Ovary (tissue), 9 donors: ENCODE data around the gene SGCE. TPM values are rescaled to one million over a fixed set of nuclear protein-coding genes. Genes with fewer than 3 reads are reported as not detected.

Source experiments
- DNase-seq, 5 donors: peaks; one replicate each; pipeline ENCODE4 v3.0.0-alpha.2; 2019 to 2020
- H3K27ac ChIP-seq, 2 donors: fragments of 200-600 bp; one replicate each; pipeline versions ENCODE4 v1.5.1 to v1.8.0; 2019 to 2022
- H3K27me3 ChIP-seq: fragments of 200-600 bp; one replicate; pipeline ENCODE4 v1.8.0; 2022
- H3K36me3 ChIP-seq: fragments of 200-600 bp; sonication (generic); one replicate; pipeline ENCODE4 v1.5.1; 2019
- H3K4me1 ChIP-seq: one replicate; pipeline ENCODE4 v1.8.1; 2013; ENCODE audit warnings: mild to moderate bottlenecking, moderate library complexity; ENCODE audit not compliant: insufficient read depth
- H3K4me3 ChIP-seq: fragments of 200-600 bp; sonication (generic); one replicate; pipeline ENCODE4 v1.5.1; 2017
- H3K9me3 ChIP-seq, 2 donors: fragments of 200-600 bp in 1 of 2; sonication (generic) in 1 of 2; one replicate each; pipeline versions ENCODE4 v1.5.1 to v1.8.1; 2013 to 2019; ENCODE audit warnings: mild to moderate bottlenecking in 1 of 2, moderate library complexity in 1 of 2
- EP300 ChIP-seq: sonication (generic); formaldehyde crosslinking; IDR thresholded peaks from one replicate; pipeline ENCODE4 v1.6.1; 2017; ENCODE audit warnings: antibody characterized with exemption
- POLR2A ChIP-seq: fragments of 450-650 bp; IDR thresholded peaks from one replicate; pipeline ENCODE4 v1.6.1; 2017; ENCODE audit warnings: antibody characterized with exemption, mild to moderate bottlenecking, moderate library complexity
- WGBS, 3 donors: extraction: QIAGEN DNeasy Blood & Tissue Kit in 1 of 3; methylation state at CpG; one replicate each; pipeline versions ENCODE4 v1.1.5 to v1.1.7; 2013 to 2017; 5-methylcytosine and 5-hydroxymethylcytosine counted together
- intact Hi-C, 4 donors: fragments of 100-400 bp; cut with DNase I; formaldehyde crosslinking; loops; one replicate each; pipeline versions ENCODE4 v1.11.0 to v1.15.1; 2022 to 2023
- polyA plus RNA-seq, 2 donors: library from polyadenylated mRNA; stranded (reverse); fragments of 200-250 nt in 1 of 2; fragments of 350-450 nt in 1 of 2; fragmentation: Illumina TruSeq in 1 of 2; extraction: RNeasy Lipid Tissue Mini Kit (QIAGEN cat#74804) in 1 of 2; gene quantifications; one replicate each; pipeline ENCODE4 v1.2.3, GENCODE V29; 2013 to 2014
- total RNA-seq, 7 donors: library from RNA; depleted of rRNA in 2 of 7; stranded (reverse); fragments of >200 nt in 2 of 7; fragmentation: NEBNext Ultra II Directional in 3 of 7; extraction: Animal tissue kit (Norgen Biotek cat#: 25700) in 3 of 7; gene quantifications; one replicate each; pipeline versions ENCODE4 v1.1.0 to v1.2.4, GENCODE V29; 2016 to 2023
- TF ChIP-seq, protein P1 (sequence below), 3 donors: fragments of 450-650 bp in 2 of 3; fragments of 200-600 bp in 1 of 3; IDR thresholded peaks; one replicate each; pipeline versions ENCODE4 v1.5.1 to v1.8.0; 2016 to 2022; ENCODE audit warnings: antibody characterized with exemption in 3 of 3, mild to moderate bottlenecking in 1 of 3
- donor health status: DM: no; HTN: no; CAD: no; lungs with moderate emphysema.
- donor health status: DM: no; HTN: no; CAD: no.
- donor health status: Bipolar disorder and iron deficiency.
- donor health status: DM: yes; HTN: yes; CAD: no.
- donor health status: DM: no; HTN: no; CAD: no.
- donor health status: DM: yes; HTN: yes; CAD: no.

Gene SGCE
- total and polyA plus RNA-seq, 9 donors: 104 to 183 (median 115) TPM

DNA sequence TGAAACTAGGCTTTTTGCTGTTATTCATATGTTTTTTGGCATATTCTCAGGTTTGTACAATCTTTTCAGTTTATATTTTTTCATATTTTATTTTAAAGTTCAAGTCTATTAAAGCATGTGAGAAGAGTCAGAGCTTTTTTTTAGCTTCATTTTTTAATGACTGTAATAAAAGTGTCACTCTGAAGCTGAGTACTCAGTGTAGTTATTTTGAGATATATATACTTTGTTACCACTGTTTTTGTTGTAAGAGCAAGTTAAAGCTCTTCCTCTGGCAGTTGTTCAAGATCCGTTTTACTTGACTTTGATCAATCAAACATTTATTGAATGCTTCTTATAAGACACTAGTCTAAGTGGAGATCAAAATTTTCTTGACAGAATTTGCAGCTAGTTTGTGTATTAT, 108.8 kb downstream of the SGCE start:
- DNase-seq: no peak
- Histone ChIP-seq H3K4me3 (no peak overlapping the region), H3K36me3 (no peaks in the 10 kb centered on the region), H3K27ac (no peak overlapping the region), H3K9me3 (no peaks in the 10 kb centered on the region), H3K27me3 (no peaks in the 10 kb centered on the region), H3K4me1 (no peaks in the 10 kb centered on the region)
- intact Hi-C loops: no loop called here
- TF ChIP-seq, protein P1, sequence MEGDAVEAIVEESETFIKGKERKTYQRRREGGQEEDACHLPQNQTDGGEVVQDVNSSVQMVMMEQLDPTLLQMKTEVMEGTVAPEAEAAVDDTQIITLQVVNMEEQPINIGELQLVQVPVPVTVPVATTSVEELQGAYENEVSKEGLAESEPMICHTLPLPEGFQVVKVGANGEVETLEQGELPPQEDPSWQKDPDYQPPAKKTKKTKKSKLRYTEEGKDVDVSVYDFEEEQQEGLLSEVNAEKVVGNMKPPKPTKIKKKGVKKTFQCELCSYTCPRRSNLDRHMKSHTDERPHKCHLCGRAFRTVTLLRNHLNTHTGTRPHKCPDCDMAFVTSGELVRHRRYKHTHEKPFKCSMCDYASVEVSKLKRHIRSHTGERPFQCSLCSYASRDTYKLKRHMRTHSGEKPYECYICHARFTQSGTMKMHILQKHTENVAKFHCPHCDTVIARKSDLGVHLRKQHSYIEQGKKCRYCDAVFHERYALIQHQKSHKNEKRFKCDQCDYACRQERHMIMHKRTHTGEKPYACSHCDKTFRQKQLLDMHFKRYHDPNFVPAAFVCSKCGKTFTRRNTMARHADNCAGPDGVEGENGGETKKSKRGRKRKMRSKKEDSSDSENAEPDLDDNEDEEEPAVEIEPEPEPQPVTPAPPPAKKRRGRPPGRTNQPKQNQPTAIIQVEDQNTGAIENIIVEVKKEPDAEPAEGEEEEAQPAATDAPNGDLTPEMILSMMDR (IDR thresholded peaks at IDR 0.05): no peak
- TF ChIP-seq EP300 (no peak), POLR2A (no peak)
- WGBS, 3 donors: 44 to 59% (median 47%) methylated on average over 1 of the region's 1 CpG

DNA sequence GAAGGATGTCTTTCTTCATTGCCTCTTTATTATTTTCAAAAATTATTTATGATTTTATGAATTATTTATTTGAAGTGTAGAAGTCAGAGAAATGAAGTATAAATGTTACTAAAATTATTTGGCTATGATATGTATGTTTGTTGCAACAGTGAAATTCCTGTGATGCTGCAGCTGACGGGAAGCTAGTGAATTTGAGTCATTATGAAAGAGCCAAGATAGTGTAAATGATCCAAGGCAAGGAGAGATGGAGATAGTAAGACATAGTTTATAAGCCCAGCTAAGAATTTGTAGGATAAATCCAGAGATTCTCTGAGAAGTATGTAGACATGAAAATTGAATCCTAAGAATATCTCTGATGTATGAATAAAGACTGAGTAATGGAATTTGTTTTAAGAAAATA, 115.5 kb downstream of the SGCE start:
- H3K36me3 ChIP-seq: no peaks in the 10 kb centered on the region
- no peak overlapping the region for H3K4me3 ChIP-seq
- H3K27ac ChIP-seq: no peak overlapping the region
- H3K9me3 ChIP-seq: no peaks in the 10 kb centered on the region
- intact Hi-C loops: no loop called here
- H3K27me3 ChIP-seq: no peaks in the 10 kb centered on the region
- TF ChIP-seq, protein P1 (IDR thresholded peaks at IDR 0.05): no peak
- TF ChIP-seq EP300 (no peak), POLR2A (no peak)
- WGBS, 3 donors: 19 to 33% (median 25%) methylated on average over 1 of the region's 1 CpG
- no peak for DNase-seq
- no peaks in the 10 kb centered on the region for H3K4me1 ChIP-seq

Other genes starting within 250 kb of the SGCE start
- 10 to 100 TPM; 19.4 to 32.1 (median 25.2) TPM for gene CASD1, start 146.3 kb downstream of the SGCE start, total RNA-seq
- gene CASD1, start 146.3 kb downstream of the SGCE start, polyA plus RNA-seq: 10 to 100 TPM; 16.7 to 19.4 TPM